Stimulated activated CD4-positive, alpha-beta T cell treated with anti-CD3 and anti-CD28 coated beads, Interleukin-15, amount 100 ng/mL, for 24 hours (primary cell): ENCODE measurements around the gene CDC14A.
A peak's percentile ranks its signal among the peaks of the same experiment; 100 is the strongest.

Experiments used
- DNase-seq: peaks from one replicate; pipeline ENCODE4 v3.0.0-alpha.2; 2020

Gene CDC14A

DNA sequence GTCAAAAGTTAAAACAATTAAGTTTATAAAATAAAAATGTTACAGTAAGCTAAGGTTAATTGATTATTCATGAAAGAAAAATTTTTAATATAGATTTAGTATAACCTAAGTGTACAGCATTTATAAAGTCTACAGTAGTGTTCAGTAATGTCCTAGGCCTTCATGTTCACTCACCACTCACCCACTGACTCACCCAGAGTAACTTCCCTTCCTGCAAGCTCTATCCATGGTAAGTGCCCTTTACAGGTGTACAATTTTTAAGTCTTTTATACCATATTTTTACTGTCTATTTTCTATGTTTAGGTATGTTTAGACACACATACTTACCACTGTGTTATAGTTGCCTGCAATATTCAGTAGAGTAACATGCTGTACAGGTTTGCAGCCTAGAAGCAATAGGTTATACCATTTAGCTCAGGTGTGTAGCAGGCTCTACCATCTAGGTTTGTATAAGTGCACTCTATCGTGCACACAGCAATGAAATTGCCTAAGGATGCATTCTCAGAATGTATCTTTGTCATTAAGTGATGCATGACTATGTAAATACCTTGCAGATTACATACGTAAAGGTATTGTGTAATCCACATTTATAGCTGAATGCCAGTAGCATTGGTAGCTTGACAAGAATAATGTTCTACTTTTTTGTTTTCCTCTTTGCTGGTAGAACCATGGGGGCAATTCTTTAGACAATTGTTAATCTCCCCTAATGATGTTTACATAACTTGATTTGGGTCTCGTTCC is 149.9 kb downstream of the CDC14A start:
- no peak for DNase-seq

DNA sequence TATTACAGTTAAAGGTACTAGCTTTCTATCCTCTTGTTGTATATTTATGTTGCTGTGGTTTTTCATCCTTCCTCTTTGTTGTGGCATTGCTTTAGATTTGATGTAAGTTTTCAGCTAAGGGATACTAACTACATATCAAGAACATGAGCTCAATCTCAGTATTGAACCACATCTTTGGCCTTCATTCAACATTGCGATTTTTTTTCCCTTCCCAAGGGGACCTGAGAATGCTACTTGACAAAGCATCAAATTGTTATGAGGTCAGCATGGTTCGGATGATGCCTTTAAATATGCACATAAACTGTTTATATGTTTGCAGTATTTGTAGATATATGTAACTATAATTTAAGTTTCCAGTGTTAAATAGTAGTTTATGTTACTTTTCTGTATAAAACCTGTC is 153.9 kb downstream of the CDC14A start:
- no peak for DNase-seq

DNA sequence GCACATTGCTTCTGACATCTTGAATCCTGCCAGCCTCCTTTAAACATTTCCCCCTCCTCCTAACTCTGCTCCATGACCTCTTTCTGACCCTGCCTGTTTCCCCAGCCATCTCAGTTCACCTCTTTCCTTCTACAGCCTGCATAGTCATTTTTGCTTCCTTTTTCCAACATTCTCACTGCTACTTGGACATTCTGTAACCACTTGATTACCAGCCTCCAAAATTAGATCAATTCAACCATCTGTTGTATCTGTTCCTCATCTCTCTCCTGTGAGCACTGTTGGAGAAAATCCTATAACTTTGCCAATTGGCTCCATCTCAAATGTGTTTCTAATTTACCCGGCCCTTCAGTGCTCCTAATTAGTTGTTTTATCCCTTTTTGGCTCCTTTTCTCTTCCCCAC is 158.1 kb downstream of the CDC14A start:
- DNase-seq = no peak

DNA sequence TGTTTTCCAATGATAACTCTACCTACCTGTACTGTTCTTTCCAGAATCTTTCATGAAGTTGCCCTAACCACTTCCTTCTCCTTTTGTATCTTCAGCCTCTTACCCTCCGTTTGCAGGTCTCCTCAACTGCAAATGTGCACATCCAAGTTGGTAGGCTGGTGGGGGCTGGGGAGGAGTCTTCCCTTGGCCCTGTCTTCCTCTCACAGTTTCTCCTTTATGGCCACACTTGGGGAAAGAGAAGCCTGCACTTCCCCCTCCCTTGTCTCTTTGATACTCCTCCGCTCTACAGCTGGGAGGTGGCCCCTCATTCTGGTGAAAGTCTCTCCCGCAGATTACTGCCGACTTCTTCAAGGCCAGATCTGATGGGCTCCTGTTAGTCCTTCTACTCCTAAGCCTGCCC is 158.8 kb downstream of the CDC14A start:
- DNase-seq = no peak

DNA sequence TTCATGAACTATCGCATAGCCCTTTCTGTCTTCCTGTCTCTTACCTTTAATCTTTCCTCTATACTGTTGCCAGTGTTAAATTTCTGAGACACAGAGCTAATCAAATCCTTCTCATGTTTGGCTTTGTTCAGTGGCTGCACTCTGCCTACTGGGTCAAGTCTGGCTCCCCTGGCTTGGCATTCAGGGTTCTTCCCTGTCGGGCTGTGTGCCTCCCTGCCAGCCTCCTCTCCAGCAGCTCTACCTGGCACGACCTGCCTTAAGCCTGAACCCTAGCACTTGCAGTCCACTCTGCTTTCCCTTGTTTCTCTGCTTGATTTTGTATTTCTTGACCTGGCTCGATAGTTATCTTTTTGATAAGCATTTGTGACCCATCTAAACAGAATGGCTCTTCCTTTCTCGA is 159.5 kb downstream of the CDC14A start:
- no peak for DNase-seq

DNA sequence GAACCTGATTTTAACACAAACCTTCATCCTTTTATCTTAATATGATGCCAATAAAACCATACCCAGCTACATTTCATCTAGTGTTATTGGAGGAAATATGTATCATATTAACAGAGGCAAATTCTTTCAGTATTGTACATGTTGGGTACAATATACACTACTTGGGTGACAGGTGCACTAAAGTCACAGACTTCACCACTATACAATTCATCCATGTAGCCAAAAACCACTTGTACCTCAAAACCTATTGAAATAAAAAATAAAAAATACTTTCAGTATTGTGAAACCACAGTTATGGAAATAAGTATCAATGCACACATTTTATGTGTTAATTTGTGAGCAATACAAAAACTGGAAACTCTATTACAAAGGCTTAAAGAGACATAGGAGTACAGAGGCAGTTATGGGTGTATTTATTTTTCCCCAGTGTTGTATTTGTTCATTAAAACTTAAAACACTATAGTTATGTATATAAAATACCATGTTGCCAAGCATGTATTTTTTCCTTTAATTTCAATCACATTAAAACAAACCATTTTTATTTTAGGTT is 160.6 kb downstream of the CDC14A start:
- DNase-seq = no peak

DNA sequence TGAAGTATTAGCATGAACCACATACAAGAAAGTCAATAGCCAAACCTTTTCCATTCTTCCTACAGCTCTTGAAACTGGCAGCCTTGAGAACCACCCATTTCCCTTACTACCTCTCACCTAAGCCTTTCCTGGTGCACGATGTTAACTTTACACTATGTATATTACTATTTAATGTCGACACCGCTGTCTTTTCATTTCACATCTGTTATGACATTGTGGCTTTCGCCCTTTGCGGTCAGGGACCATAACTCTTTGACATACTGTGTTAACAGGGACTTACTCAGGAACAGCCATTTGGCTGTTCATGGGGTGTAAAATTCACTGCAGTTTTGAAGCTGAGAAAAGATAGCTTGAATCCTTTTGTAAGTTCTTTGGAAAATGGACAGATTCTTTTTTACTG is 164.6 kb downstream of the CDC14A start:
- no peak for DNase-seq

DNA sequence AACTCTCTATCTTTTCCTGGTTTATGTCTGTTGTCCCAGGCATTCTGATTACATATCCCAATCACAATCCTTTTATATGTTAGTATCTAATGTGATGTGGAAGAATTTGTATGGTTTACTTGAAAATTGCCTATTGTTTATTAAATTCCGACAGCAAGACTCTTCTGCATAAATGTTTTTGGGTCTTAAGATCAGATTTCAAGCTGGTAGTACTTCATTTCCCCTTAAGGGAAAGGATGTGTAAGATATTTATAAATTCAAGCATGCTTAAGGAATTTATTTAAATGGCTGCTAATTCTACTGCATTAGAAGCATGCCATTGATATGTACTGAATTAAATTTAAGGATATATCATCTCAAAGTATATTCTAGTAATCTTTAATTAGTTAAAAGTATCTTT is 165.2 kb downstream of the CDC14A start:
- no peak for DNase-seq

DNA sequence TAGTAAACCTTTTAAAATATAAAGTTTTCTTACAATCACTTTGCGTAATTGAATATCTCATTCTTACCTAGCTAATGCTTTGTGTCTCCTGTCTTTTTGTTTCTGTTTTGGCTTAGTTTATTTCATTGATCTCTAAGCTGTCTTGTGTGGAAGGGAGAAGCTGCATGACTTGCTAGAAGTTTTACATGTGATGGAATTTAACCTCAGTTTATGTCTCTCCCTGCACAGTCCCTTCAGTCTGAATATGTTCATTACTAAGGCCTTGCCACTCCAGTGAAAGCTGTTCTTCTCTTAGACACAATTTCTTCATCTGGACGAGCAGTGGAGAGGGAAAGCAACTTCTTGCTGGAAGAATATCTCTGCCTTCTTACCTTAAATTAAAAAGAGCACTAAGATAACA is 165.7 kb downstream of the CDC14A start:
- no peak for DNase-seq

DNA sequence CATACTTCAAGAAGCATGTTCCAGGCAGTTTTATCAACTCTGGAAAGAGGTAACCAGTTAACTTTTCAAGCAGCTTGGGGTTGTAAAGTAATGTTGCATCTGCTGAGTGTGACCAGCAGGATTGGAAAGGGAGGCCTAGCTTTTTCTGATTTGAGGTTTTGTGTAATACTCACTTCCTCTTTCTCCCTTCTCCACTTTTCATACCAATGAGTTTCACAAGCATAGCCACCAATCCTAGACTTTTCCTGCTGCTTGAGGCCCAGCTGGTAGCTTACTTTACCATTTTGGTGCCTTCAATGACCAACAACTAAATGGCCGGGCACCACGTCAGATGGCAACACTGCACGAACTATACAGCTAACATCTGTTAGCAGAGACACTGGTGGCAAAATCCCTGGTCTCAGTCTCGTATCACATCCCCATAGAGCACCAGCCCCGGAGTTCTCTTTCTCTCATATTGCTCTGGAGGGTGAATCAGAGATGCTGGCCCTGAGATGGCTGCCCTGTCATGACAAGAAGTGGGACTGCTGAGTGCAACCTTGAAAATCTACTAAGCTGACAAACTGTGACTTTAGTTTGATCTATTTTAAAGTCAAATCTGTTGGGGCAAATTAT is 170.8 kb downstream of the CDC14A start:
- DNase-seq = no peak

DNA sequence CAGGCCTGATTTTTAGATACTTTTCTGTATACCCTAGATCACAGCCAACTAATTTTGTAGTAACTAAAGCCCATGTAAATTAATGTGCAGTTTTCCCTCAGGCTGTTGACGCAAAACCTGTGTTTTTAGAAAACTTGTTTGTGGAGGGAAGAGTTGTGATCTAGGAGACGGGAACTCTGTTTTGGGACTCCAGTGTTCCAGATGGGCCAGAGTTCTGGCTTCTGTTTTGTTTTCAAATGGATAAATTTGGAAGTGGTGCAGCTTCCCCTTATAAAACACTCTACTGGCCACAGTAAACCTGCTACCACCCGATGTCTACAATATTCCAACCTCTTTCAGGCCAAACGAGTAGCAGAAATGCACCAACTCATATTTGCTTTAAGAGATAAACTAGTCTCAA is 172.0 kb downstream of the CDC14A start:
- DNase-seq = no peak

DNA sequence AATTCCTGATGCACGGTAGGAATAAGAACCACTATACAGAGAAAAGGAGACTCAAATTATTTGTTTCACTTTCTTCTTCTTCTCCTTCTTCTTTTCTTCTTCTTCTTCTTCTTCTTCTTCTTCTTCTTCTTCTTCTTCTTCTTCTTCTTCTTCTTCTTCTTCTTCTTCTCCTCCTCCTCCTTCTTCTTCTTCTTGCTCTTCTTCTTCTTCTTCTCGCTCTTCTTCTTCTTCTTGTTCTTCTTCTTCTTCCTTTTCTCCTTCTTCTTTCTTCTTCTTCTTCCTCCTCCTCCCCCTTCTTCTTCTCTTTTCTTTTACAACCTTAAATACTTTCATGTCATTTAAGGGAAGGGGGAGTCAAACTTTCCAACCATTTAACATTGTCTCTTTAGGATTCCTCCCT is 174.6 kb downstream of the CDC14A start:
- DNase-seq = no peak

DNA sequence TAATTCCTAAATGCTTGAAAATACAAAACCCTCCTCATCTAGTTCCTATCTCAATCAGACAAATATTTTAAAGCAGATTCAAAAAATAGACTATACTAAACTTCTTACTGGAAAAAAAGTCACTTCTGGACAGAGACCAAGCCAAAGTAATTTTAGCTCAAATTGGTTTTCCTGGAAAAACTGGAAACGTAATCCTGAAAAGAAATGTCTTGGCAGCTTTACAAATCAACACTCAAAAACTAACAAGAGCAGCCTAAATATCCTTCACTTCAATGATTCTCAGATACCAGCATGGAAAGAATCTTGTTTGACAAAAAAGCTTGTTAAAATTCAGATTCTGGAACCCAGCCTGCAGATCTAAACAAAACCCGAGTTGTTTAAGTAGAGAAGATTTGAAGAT is 176.6 kb downstream of the CDC14A start:
- no peak for DNase-seq

DNA sequence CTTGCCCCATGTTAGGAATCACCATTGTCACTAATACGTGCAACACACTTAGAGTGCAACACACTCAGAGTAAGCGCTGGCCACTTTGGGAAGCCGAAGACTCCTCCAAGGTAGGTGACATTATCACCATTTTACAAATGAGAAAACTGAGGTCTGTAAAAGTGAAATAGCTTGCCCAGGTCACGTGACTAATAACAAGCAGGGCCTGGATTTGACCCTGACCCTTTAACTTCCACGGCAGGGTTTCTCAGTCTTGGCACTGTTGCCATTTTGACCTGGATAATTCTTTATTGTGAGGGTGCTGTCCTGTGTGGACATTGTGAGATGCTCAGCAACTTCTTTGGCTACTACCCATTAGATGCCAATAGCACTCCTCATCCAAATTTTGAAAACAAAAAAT is 177.8 kb downstream of the CDC14A start:
- no peak for DNase-seq

DNA sequence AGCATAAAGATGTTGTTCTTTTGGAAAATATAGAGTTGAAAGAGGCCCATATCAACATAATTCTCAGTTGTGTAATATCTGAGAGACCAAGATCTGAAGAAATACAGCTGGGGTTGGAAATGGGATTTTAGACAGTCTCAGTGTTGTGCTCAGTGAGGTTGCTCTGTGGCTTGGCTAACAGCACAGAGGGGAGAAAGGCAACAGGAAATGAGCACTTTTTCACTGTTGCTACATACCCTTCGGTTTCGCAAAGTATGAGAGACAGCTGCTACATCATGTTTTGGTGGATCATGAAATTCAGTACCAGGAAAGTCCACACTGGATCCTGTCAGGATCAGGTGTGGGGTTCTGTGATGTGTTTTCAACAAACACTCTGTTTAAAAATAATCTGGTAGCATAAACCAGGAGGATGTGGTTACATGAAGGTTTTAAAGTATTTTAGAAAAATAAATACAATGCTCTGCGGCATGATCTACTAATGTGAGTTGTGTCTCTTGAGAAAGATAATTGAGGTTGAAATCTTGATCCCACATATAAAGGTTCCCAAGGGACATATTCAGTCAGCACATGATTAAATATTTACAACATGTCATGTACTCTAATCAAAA is 178.7 kb downstream of the CDC14A start:
- peak; percentile 26 for DNase-seq

DNA sequence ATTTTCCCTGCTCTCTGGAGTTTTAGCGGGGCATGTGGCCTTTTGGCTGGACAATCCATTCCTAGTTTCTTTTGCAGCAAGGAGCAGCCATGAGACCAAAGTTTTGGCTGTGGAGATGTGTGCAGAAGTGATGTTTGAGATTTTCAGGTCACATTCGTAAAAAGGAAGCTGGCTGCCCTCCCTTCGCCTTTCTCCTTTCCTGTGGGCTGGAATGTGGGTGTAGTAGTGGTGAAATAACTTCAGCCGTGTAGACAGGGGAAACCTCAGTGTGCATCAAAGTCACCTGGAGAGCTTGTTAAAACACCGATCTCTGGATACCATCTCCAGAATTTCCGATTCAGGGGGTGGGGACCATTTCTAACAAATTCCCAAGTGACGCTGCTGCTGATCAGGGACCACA is 180.3 kb downstream of the CDC14A start:
- DNase-seq = no peak

DNA sequence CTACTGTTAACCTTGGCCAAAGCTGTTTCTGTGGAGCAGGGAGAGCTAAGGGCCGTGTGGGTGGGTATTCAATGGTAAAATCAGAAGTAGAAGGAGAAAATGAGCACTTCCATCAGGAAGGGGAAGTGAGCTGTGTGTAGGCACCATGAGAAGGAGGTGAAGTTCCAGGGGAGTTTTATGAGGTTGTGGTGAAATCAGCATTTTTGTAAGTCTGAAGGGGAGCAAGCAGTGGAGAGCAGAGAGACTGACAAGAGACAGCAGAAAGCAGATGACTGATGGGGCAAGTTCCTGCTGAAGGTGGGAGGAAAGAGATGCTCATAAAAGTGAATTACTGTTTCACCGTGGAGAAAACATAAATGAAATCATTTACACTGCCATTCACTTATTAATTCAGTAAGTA is 183.0 kb downstream of the CDC14A start:
- no peak for DNase-seq

DNA sequence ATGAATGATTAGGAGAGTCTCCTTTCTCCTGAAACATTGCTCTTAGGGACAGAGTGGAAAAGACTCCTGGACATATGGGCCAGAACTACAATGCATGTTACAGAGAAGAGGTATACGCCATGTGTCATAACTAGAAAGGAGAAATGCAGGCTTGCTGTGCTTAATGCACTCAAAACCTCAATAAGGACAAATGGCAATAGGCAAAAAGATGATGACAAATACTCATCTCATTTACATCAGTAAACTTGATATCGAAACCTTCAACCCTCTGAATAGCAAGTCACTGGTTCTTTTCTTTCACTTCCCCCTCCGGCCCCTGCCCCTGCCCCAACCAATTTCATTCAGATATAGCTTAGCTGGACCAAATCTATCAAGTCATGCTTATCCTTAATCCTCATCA is 183.7 kb downstream of the CDC14A start:
- no peak for DNase-seq

DNA sequence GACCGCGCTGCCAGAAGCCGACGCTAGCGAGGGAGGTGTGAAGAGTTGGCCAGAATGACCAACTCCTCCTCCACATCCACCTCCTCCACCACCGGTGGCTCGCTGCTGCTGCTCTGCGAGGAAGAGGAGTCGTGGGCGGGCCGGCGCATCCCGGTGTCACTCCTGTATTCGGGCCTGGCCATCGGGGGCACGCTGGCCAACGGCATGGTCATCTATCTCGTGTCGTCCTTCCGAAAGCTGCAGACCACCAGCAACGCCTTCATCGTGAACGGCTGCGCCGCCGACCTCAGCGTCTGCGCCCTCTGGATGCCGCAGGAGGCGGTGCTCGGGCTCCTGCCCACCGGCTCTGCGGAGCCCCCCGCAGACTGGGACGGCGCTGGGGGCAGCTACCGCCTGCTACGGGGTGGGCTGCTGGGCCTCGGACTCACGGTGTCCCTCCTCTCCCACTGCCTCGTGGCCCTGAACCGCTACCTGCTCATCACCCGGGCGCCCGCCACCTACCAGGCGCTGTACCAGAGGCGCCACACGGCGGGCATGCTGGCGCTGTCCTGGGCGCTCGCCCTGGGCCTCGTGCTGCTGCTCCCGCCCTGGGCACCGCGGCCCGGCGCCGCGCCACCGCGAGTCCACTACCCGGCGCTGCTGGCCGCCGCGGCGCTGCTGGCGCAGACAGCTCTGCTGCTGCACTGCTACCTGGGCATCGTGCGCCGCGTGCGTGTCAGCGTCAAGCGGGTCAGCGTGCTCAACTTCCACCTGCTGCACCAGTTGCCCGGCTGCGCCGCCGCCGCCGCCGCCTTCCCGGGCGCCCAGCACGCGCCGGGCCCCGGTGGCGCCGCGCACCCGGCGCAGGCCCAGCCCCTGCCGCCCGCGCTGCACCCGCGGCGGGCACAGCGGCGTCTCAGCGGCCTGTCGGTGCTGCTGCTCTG is 186.9 kb downstream of the CDC14A start:
- DNase-seq = peak; percentile 63

DNA sequence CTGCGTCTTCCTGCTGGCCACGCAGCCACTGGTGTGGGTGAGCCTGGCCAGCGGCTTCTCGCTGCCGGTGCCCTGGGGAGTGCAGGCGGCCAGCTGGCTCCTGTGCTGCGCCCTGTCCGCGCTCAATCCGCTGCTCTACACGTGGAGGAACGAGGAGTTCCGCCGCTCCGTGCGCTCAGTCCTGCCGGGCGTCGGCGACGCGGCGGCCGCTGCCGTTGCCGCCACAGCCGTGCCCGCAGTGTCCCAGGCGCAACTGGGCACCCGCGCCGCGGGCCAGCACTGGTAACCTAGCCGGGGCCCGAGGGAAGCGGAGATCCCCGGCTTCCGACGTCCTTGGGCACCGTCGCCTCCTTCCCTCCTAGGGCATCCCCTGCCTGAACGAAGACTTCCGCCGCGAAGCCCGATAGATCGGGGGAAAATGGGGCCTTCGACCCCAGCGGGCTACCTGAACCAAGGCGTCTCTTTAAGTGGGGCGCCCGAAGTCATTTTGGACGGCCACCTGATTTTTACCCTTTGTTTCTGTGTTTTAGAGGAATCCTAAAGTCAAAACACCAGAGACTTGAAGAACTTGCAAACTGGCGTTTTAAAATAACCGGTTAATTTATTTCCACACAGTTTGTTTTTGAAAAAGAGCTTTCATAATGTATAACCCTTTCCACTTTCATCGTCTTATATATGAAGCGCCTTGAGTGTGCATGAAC is 187.7 kb downstream of the CDC14A start:
- peak; percentile 37 for DNase-seq

DNA sequence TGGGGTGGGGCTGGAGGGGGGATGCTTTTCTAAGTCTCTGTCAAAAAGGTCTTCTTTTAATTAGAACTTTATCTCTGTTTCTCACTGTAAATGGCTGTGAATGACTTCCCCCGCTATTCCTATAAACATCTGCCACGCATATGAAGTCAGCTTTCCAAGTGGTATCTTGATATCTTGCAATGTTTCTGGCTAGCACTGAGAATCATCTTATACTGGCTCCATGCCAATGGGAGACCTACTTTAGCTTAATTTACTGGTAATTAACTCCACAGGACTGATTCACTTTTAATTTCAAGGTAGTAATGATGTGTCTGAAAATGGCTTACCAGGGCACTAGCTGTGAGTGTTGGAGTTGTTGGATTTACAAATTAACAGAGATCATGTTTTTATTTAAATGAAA is 190.0 kb downstream of the CDC14A start:
- no peak for DNase-seq

DNA sequence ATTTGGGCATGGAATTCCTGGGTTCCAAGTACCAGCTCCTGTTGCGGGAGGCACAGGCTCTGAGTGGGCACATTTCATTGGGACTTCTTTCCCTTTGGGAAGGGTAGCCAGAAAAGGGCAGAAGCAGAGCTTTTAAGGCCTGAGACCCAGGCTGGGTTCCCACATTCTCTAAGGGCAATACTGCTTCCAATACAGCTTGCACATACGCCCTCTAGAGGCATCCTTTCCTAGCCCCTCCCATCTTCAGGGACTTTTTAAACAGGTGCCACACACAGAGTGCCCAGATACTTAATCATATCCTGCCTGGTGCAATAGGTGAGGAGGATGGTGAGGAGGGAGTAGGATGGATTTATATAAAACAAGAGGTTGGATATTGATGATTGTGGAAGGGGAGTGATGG is 191.3 kb downstream of the CDC14A start:
- DNase-seq = peak; percentile 51

DNA sequence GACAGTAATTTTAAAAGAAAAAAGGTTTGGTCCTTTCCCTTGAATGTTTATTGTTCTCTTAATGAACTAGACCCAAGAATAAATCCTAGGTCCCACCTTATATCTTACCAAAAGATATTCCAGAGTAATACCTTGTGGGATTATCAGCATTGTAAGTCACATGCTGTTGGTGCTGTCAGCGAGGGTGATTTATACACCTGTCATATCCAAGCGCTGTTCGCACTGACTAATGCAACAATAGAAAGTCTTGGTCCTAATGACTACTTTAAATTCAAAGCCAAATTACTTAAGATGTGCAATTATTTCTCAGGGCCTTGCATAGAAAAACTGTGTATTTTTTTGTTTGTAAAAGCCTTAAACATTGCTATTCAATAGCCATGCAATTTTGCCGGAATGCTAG is 192.5 kb downstream of the CDC14A start:
- DNase-seq = no peak
